ENCODE results near the gene GPN2. TPM values are rescaled to one million over a fixed set of nuclear protein-coding genes. Genes with fewer than 3 reads are reported as not detected.

Gene GPN2
- total RNA-seq, 6 experiments from 2014 or later = 5.6 to 18.3 (median 15.3) TPM

DNA sequence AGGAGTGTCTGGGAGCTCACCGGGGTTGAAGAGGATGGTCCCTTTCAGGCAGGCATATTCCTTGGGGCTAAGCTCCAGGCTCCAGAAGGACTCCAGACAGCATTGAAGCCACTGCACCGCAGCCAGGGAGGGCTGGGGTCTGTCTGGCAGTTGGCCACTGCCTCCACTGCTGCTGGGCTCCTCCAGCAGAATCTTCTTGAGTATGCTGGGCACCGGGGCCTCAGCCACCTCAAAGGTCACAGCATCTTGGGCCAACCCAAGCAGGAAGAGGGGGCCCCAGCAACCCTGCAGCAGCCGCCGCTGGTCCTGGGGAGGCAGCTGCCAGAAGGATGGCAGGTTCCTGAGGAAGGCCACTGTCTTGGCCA, 23.3 kb upstream of the GPN2 start:
- Histone ChIP-seq H3K27ac (peak overlapping the region; percentile 75 to 82 (median 76)), H3K4me1 (peaks cover 0 to 43% (median 13%) of the 10 kb centered on the region in 4 donors), H3K36me3 (peaks cover 0 to 18% (median 8%) of the 10 kb centered on the region in 4 donors), H3K9me3 (no peaks in the 10 kb centered on the region), H3K4me3 (peak overlapping the region; percentile 74 to 87 (median 80)), H3K27me3 (no peaks in the 10 kb centered on the region)
- no peak for TF ChIP-seq POLR2A (IDR thresholded peaks at IDR 0.05)
- WGBS (ENCODE audit: insufficient coverage, low coverage, low lambda C conversion rate, missing lambda C conversion rate) = 27% methylated on average over 3 of the region's 5 CpGs
- no peak for ATAC-seq
- DNase-seq = no peak
- intact Hi-C loops (cut with DNase I) = no loop called here

DNA sequence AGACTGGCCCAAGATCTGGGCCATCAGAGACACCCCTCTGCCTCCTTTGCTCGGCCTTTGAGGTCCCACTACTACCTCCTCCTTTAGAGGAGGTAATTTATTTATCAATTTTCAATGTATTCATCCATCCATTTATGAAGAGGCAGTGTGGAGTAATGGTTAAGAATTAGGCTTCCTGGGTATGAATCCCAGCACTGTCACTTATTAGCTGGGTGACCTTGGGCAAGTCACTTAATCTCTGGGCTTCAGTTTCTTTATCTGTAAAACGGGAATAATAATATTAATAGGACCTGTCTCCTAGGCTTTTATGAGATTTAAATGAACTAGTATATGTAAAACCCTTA, 22.0 kb upstream of the GPN2 start:
- no peaks in the 10 kb centered on the region for H3K9me3 ChIP-seq
- intact Hi-C loops (cut with DNase I) = no loop called here
- peak overlapping the region in 2 of 3 donors; percentile 22 to 82 for H3K27ac ChIP-seq
- no peak for TF ChIP-seq POLR2A (IDR thresholded peaks at IDR 0.05)
- TF ChIP-seq, protein P1, sequence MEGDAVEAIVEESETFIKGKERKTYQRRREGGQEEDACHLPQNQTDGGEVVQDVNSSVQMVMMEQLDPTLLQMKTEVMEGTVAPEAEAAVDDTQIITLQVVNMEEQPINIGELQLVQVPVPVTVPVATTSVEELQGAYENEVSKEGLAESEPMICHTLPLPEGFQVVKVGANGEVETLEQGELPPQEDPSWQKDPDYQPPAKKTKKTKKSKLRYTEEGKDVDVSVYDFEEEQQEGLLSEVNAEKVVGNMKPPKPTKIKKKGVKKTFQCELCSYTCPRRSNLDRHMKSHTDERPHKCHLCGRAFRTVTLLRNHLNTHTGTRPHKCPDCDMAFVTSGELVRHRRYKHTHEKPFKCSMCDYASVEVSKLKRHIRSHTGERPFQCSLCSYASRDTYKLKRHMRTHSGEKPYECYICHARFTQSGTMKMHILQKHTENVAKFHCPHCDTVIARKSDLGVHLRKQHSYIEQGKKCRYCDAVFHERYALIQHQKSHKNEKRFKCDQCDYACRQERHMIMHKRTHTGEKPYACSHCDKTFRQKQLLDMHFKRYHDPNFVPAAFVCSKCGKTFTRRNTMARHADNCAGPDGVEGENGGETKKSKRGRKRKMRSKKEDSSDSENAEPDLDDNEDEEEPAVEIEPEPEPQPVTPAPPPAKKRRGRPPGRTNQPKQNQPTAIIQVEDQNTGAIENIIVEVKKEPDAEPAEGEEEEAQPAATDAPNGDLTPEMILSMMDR (IDR thresholded peaks at IDR 0.05) = no peak
- DNase-seq (no peak), ATAC-seq (no peak)
- H3K4me1 ChIP-seq = peaks cover 0 to 43% (median 13%) of the 10 kb centered on the region in 4 donors
- no peaks in the 10 kb centered on the region for H3K27me3 ChIP-seq
- H3K4me3 ChIP-seq = peak overlapping the region; percentile 74 to 87 (median 80)
- 23% methylated on average over 2 of the region's 2 CpGs for WGBS (ENCODE audit: insufficient coverage, low coverage, low lambda C conversion rate, missing lambda C conversion rate)
- peaks cover 0 to 18% (median 8%) of the 10 kb centered on the region in 4 donors for H3K36me3 ChIP-seq

DNA sequence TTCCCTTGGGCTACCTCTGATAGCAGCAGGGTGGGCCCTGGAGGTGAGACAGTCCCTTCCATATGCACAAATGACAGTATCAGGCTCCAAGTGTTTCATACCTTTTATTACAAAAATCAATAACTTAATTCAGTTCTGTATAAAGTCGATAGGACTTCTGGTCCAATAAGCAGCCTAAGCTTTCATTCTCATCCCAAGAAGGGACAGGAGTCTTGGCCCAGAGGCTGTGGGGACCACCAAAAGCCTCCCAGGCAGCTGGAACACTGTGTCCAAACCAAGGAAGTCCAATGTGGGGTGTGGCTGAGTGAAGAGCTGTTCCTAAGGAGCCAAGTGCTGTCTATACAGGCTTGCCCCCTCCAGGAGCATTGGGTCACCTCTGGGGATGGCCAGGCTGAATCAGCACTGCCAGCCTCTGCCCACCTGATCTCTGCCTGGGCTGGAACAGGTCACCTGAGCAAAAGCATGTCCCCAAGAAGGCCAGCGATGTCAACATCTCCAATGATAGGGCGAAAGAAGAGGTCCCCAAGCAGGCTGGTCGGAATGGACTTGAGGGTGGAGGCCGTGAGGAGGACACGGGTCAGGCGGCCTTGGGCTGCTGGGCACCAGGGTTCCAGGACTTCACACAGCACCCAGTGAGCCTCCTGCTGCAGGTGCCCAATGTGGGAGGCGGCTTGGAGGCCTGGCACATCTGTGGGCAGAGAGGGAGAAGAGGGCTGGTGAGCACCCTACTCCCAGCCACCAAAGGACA, 21.5 kb upstream of the GPN2 start:
- Histone ChIP-seq H3K36me3 (peaks cover 0 to 18% (median 8%) of the 10 kb centered on the region in 4 donors), H3K4me1 (peaks cover 0 to 42% (median 13%) of the 10 kb centered on the region in 4 donors), H3K27me3 (no peaks in the 10 kb centered on the region), H3K27ac (peak overlapping the region; percentile 19 to 82 (median 22)), H3K9me3 (no peaks in the 10 kb centered on the region), H3K4me3 (peak overlapping the region; percentile 74 to 87 (median 80))
- WGBS (ENCODE audit: insufficient coverage, low coverage, low lambda C conversion rate, missing lambda C conversion rate) = 26% methylated on average over 3 of the region's 8 CpGs
- intact Hi-C loops (cut with DNase I) = no loop called here
- DNase-seq = peak in 1 of 3 donors; percentile 43
- peak; percentile 21 for TF ChIP-seq POLR2A (IDR thresholded peaks at IDR 0.05)
- TF ChIP-seq, protein P1 (IDR thresholded peaks at IDR 0.05) = no peak
- ATAC-seq = no peak

DNA sequence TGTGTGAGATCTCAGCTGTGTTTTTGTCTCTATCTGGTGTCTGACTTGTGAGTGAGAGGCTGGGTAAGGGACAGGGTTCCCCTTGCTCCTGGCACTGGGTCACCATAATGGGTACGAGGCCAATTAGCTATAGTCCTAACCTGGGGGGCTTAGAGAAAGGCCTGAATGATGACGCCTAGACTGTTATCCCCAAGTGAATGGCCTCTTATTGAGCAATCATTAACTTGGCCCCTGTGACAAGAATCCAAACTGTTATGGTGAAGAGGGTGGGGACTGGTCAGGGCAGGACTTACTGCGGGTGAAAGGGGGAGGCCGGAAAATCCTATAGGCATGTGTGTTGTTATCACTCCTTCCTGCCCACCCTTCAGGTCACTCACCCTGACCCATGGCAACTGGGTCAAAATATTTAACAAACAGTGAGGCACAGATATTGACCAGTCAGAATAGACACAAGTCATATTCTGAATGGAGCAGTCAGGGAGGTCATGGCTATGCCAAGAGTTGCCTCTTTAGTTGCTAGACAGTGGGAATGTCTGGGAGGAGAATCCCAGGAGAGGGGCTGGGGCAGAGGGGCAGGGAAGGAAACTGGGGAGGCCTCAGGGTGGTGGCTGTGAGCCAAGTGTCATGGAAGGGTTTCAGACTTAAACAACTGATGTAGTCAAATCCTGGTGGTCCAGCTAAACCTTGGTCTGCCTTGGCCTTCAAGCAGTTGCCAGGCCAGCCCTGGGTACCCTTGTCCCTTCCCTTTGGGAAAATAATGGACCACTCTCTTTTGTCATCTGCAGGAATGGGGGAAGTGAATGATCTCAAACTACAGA, 20.5 kb upstream of the GPN2 start:
- Histone ChIP-seq H3K27ac (peak overlapping the region in 1 of 3 donors; percentile 82), H3K9me3 (no peaks in the 10 kb centered on the region), H3K4me3 (peak overlapping the region in 2 of 3 donors; percentile 80 to 87), H3K27me3 (no peaks in the 10 kb centered on the region), H3K4me1 (peaks cover 0 to 32% (median 10%) of the 10 kb centered on the region in 4 donors), H3K36me3 (peaks cover 0 to 18% (median 8%) of the 10 kb centered on the region in 4 donors)
- intact Hi-C loops (cut with DNase I) = no loop called here
- TF ChIP-seq, protein P1 (IDR thresholded peaks at IDR 0.05) = no peak
- TF ChIP-seq POLR2A (IDR thresholded peaks at IDR 0.05) = peak; percentile 18
- 23% methylated on average over 4 of the region's 4 CpGs for WGBS (ENCODE audit: insufficient coverage, low coverage, low lambda C conversion rate, missing lambda C conversion rate)
- ATAC-seq = peak; percentile 0 to 42 (median 10)
- DNase-seq = peak in 2 of 3 donors; percentile 47 to 66

Data from right lobe of liver (tissue), 6 donors.